ENCODE data around the gene SUPT20HL2. TPM values are rescaled to one million over a fixed set of nuclear protein-coding genes. Genes with fewer than 3 reads are reported as not detected.

Gene SUPT20HL2
- total RNA-seq, 1 donor from 2014 or later = not detected

GRCh38 chrX:24301806-24302205 lies 12.1 kb downstream of the SUPT20HL2 start:
- no peak for DNase-seq (ENCODE audit: low spot score)
- intact Hi-C loops (cut with micrococcal nuclease) = no loop called here
- Mint-ChIP-seq H3K9me3 (no peaks in the 10 kb centered on the region), H3K27me3 (ENCODE audit: insufficient read depth) (no peaks in the 10 kb centered on the region), H3K27ac (no peak overlapping the region), H3K4me1 (ENCODE audit: low read depth) (peaks cover 10% of the 10 kb centered on the region), H3K4me3 (no peak overlapping the region), H3K36me3 (ENCODE audit: low read depth) (no peaks in the 10 kb centered on the region)

- Mint-ChIP-seq H3K27me3 (ENCODE audit: insufficient read depth) (no peaks in the 10 kb centered on the region), H3K4me1 (ENCODE audit: low read depth) (peaks cover 5% of the 10 kb centered on the region), H3K27ac (no peak overlapping the region), H3K36me3 (ENCODE audit: low read depth) (no peaks in the 10 kb centered on the region), H3K4me3 (no peak overlapping the region), H3K9me3 (no peaks in the 10 kb centered on the region)
- no peak for DNase-seq (ENCODE audit: low spot score)
- intact Hi-C loops (cut with micrococcal nuclease) = no loop called here
Measured at GRCh38 chrX:24301060-24301459, 12.8 kb downstream of the SUPT20HL2 start.

- Mint-ChIP-seq H3K4me1 (ENCODE audit: low read depth) (peaks cover 5% of the 10 kb centered on the region), H3K36me3 (ENCODE audit: low read depth) (no peaks in the 10 kb centered on the region), H3K9me3 (no peaks in the 10 kb centered on the region), H3K27me3 (ENCODE audit: insufficient read depth) (no peaks in the 10 kb centered on the region), H3K4me3 (no peak overlapping the region), H3K27ac (no peak overlapping the region)
- intact Hi-C loops (cut with micrococcal nuclease) = no loop called here
- DNase-seq (ENCODE audit: low spot score) = no peak
Measured at GRCh38 chrX:24298191-24298590, 15.7 kb downstream of the SUPT20HL2 start.

GRCh38 chrX:24294619-24295018 lies 19.2 kb downstream of the SUPT20HL2 start:
- Mint-ChIP-seq H3K4me1 (ENCODE audit: low read depth) (no peaks in the 10 kb centered on the region), H3K27me3 (ENCODE audit: insufficient read depth) (no peaks in the 10 kb centered on the region), H3K9me3 (no peaks in the 10 kb centered on the region), H3K27ac (no peak overlapping the region), H3K4me3 (no peak overlapping the region), H3K36me3 (ENCODE audit: low read depth) (no peaks in the 10 kb centered on the region)
- DNase-seq (ENCODE audit: low spot score) = peak; percentile 2
- intact Hi-C loops (cut with micrococcal nuclease) = loop anchor here (1.0 kb wide), 3 partner anchors 35 to 205 kb away; no protein-coding TSS in a partner anchor

GRCh38 chrX:24293412-24293811 lies 20.5 kb downstream of the SUPT20HL2 start:
- intact Hi-C loops (cut with micrococcal nuclease) = no loop called here
- DNase-seq (ENCODE audit: low spot score) = no peak
- H3K4me1 Mint-ChIP-seq (ENCODE audit: low read depth) = no peaks in the 10 kb centered on the region
- no peaks in the 10 kb centered on the region for H3K27me3 Mint-ChIP-seq (ENCODE audit: insufficient read depth)
- no peak overlapping the region for H3K4me3 Mint-ChIP-seq
- no peak overlapping the region for H3K27ac Mint-ChIP-seq
- H3K36me3 Mint-ChIP-seq (ENCODE audit: low read depth) = no peaks in the 10 kb centered on the region
- H3K9me3 Mint-ChIP-seq = no peaks in the 10 kb centered on the region

- no peak for DNase-seq (ENCODE audit: low spot score)
- H3K4me3 Mint-ChIP-seq = no peak overlapping the region
- H3K9me3 Mint-ChIP-seq = no peaks in the 10 kb centered on the region
- no peak overlapping the region for H3K27ac Mint-ChIP-seq
- H3K4me1 Mint-ChIP-seq (ENCODE audit: low read depth) = no peaks in the 10 kb centered on the region
- no peaks in the 10 kb centered on the region for H3K36me3 Mint-ChIP-seq (ENCODE audit: low read depth)
- intact Hi-C loops (cut with micrococcal nuclease) = no loop called here
- H3K27me3 Mint-ChIP-seq (ENCODE audit: insufficient read depth) = no peaks in the 10 kb centered on the region
Measured at GRCh38 chrX:24292353-24292752, 21.5 kb downstream of the SUPT20HL2 start.

GRCh38 chrX:24285082-24285481 lies 28.8 kb downstream of the SUPT20HL2 start:
- H3K4me1 Mint-ChIP-seq (ENCODE audit: low read depth) = peaks cover 5% of the 10 kb centered on the region
- H3K27me3 Mint-ChIP-seq (ENCODE audit: insufficient read depth) = peaks cover 5% of the 10 kb centered on the region
- intact Hi-C loops (cut with micrococcal nuclease) = no loop called here
- H3K4me3 Mint-ChIP-seq = no peak overlapping the region
- no peak for DNase-seq (ENCODE audit: low spot score)
- H3K27ac Mint-ChIP-seq = no peak overlapping the region
- H3K9me3 Mint-ChIP-seq = no peaks in the 10 kb centered on the region
- no peaks in the 10 kb centered on the region for H3K36me3 Mint-ChIP-seq (ENCODE audit: low read depth)

- Mint-ChIP-seq H3K27ac (no peak overlapping the region), H3K27me3 (ENCODE audit: insufficient read depth) (peaks cover 5% of the 10 kb centered on the region), H3K4me3 (no peak overlapping the region), H3K9me3 (no peaks in the 10 kb centered on the region), H3K36me3 (ENCODE audit: low read depth) (no peaks in the 10 kb centered on the region), H3K4me1 (ENCODE audit: low read depth) (peaks cover 5% of the 10 kb centered on the region)
- intact Hi-C loops (cut with micrococcal nuclease) = no loop called here
- DNase-seq (ENCODE audit: low spot score) = no peak
Measured at GRCh38 chrX:24283127-24283794, 30.6 kb downstream of the SUPT20HL2 start.

- Mint-ChIP-seq H3K27ac (no peak overlapping the region), H3K4me1 (ENCODE audit: low read depth) (peaks cover 5% of the 10 kb centered on the region), H3K36me3 (ENCODE audit: low read depth) (no peaks in the 10 kb centered on the region), H3K4me3 (no peak overlapping the region), H3K9me3 (no peaks in the 10 kb centered on the region), H3K27me3 (ENCODE audit: insufficient read depth) (peaks cover 5% of the 10 kb centered on the region)
- DNase-seq (ENCODE audit: low spot score) = no peak
- intact Hi-C loops (cut with micrococcal nuclease) = no loop called here
Measured at GRCh38 chrX:24282381-24283126, 31.3 kb downstream of the SUPT20HL2 start.

GRCh38 chrX:24277405-24277804 lies 36.5 kb downstream of the SUPT20HL2 start:
- Mint-ChIP-seq H3K4me3 (no peak overlapping the region), H3K36me3 (ENCODE audit: low read depth) (no peaks in the 10 kb centered on the region), H3K4me1 (ENCODE audit: low read depth) (peaks cover 3% of the 10 kb centered on the region), H3K27ac (no peak overlapping the region), H3K27me3 (ENCODE audit: insufficient read depth) (peaks cover 3% of the 10 kb centered on the region), H3K9me3 (no peaks in the 10 kb centered on the region)
- no peak for DNase-seq (ENCODE audit: low spot score)
- intact Hi-C loops (cut with micrococcal nuclease) = no loop called here

GRCh38 chrX:24276015-24276414 lies 37.9 kb downstream of the SUPT20HL2 start:
- Mint-ChIP-seq H3K36me3 (ENCODE audit: low read depth) (no peaks in the 10 kb centered on the region), H3K4me3 (no peak overlapping the region), H3K4me1 (ENCODE audit: low read depth) (no peaks in the 10 kb centered on the region), H3K27ac (no peak overlapping the region), H3K9me3 (peaks cover 11% of the 10 kb centered on the region), H3K27me3 (ENCODE audit: insufficient read depth) (peaks cover 3% of the 10 kb centered on the region)
- no peak for DNase-seq (ENCODE audit: low spot score)
- intact Hi-C loops (cut with micrococcal nuclease) = no loop called here

GRCh38 chrX:24271262-24271661 lies 42.6 kb downstream of the SUPT20HL2 start:
- intact Hi-C loops (cut with micrococcal nuclease) = no loop called here
- Mint-ChIP-seq H3K27ac (no peak overlapping the region), H3K4me3 (no peak overlapping the region), H3K36me3 (ENCODE audit: low read depth) (no peaks in the 10 kb centered on the region), H3K4me1 (ENCODE audit: low read depth) (no peaks in the 10 kb centered on the region), H3K27me3 (ENCODE audit: insufficient read depth) (peaks cover 3% of the 10 kb centered on the region), H3K9me3 (peaks cover 17% of the 10 kb centered on the region)
- DNase-seq (ENCODE audit: low spot score) = no peak

GRCh38 chrX:24268786-24269185 lies 45.1 kb downstream of the SUPT20HL2 start:
- Mint-ChIP-seq H3K27ac (no peak overlapping the region), H3K9me3 (peaks cover 17% of the 10 kb centered on the region), H3K4me3 (no peak overlapping the region), H3K36me3 (ENCODE audit: low read depth) (no peaks in the 10 kb centered on the region), H3K4me1 (ENCODE audit: low read depth) (peaks cover 13% of the 10 kb centered on the region), H3K27me3 (ENCODE audit: insufficient read depth) (peaks cover 3% of the 10 kb centered on the region)
- DNase-seq (ENCODE audit: low spot score) = no peak
- intact Hi-C loops (cut with micrococcal nuclease) = no loop called here
